HL-60 (cell line): Measurements from ENCODE around the gene PEX10.
A peak's percentile ranks its signal among the peaks of the same experiment; 100 is the strongest.

Experiments used
- GABPA ChIP-seq: IDR thresholded peaks from 2 replicates; pipeline ENCODE4 v1.6.1; 2012; ENCODE audit warnings: low read depth
- POLR2AphosphoS5 ChIP-seq: IDR thresholded peaks from 2 replicates; pipeline ENCODE4 v1.6.1; 2012; ENCODE audit warnings: low read depth
- SPI1 ChIP-seq: IDR thresholded peaks from 2 replicates; pipeline ENCODE4 v1.6.1; 2012; ENCODE audit warnings: low read depth, mild to moderate bottlenecking, borderline replicate concordance
- TF ChIP-seq, protein P1 (sequence below): IDR thresholded peaks from one replicate; pipeline ENCODE4 v1.5.1; 2011; ENCODE audit warnings: low read length, control low read depth, inconsistent platforms; ENCODE audit not compliant: insufficient read depth

DNA sequence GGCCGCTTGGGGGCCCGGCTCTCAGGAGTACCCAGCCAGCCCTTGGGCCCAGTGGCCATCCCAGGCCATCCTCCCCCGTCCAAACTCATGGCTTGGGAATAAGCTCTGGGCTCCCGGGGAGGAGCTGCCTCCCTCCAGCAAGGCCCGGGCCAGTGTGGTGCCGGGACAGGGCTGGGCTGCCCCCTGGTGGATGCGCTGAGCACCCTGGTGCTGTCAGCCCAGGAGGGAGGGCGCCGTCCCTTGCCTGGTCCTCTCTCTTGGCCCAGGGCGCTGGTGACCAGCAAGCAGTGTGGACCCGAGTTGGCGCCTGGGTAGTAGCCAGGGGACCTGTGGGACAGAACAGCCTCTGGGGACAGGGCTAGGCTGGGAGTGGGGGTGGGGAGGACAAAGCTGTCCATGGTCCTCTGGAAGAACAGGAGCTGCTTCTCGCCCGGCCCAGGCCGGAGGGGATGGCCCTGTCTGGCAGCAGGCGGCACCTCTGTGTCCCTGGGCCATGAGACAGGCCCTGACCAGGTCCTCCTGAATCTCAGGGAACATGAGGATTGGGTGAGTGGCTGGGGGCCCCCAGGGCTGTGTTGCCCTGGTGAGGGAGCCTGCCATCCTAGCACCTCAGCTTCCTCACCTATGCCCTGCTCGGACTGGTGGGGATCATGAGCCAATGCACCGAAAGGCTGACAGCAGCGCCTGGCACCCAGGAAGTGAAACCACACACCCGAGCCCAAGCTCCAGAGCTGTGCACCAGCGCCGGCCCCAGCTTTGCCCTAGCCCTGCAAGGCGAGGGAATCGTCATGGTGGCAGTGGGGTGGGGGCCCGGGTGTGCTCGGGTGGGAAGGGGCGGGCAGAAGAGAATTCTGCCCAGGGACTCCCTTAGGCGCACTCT lies 30.4 kb downstream of the PEX10 start:
- TF ChIP-seq POLR2AphosphoS5 = no peak
- TF ChIP-seq SPI1 = no peak
- no peak for TF ChIP-seq GABPA
- TF ChIP-seq, protein P1, sequence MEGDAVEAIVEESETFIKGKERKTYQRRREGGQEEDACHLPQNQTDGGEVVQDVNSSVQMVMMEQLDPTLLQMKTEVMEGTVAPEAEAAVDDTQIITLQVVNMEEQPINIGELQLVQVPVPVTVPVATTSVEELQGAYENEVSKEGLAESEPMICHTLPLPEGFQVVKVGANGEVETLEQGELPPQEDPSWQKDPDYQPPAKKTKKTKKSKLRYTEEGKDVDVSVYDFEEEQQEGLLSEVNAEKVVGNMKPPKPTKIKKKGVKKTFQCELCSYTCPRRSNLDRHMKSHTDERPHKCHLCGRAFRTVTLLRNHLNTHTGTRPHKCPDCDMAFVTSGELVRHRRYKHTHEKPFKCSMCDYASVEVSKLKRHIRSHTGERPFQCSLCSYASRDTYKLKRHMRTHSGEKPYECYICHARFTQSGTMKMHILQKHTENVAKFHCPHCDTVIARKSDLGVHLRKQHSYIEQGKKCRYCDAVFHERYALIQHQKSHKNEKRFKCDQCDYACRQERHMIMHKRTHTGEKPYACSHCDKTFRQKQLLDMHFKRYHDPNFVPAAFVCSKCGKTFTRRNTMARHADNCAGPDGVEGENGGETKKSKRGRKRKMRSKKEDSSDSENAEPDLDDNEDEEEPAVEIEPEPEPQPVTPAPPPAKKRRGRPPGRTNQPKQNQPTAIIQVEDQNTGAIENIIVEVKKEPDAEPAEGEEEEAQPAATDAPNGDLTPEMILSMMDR = peak; percentile 60
